HEK293 (cell line): ENCODE data around the gene PFDN5.

Experiments
- ZBTB7A ChIP-seq: fragments of 450-650 bp; formaldehyde crosslinking; IDR thresholded peaks from 2 replicates; pipeline ENCODE4 v1.5.1; 2016; ENCODE audit warnings: low read depth, missing biosample characterization, missing genetic modification characterization
- TF ChIP-seq, protein P1 (sequence below): fragments of 450-650 bp; formaldehyde crosslinking; IDR thresholded peaks from 2 replicates; pipeline ENCODE4 v1.5.1; 2016; ENCODE audit warnings: missing biosample characterization, missing genetic modification characterization

DNA sequence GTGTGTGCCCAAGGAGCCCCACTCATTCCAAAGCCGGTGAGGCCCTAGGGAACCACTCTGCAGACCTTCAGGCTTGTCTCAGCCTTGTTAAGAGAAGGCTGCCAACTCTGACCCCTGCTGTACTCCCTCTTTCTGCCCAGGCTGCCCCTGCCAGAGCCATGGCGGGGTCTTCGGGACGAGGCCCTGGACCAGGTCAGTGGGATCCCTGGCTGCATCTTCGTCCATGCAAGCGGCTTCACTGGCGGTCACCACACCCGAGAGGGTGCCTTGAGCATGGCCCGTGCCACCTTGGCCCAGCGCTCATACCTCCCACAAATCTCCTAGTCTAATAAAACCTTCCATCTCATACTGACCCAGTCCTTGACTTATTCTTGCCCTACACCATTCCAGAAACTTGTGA, 11.5 kb downstream of the PFDN5 start:
- TF ChIP-seq ZBTB7A (tag by site-specific recombination) = no peak
- TF ChIP-seq, protein P1, sequence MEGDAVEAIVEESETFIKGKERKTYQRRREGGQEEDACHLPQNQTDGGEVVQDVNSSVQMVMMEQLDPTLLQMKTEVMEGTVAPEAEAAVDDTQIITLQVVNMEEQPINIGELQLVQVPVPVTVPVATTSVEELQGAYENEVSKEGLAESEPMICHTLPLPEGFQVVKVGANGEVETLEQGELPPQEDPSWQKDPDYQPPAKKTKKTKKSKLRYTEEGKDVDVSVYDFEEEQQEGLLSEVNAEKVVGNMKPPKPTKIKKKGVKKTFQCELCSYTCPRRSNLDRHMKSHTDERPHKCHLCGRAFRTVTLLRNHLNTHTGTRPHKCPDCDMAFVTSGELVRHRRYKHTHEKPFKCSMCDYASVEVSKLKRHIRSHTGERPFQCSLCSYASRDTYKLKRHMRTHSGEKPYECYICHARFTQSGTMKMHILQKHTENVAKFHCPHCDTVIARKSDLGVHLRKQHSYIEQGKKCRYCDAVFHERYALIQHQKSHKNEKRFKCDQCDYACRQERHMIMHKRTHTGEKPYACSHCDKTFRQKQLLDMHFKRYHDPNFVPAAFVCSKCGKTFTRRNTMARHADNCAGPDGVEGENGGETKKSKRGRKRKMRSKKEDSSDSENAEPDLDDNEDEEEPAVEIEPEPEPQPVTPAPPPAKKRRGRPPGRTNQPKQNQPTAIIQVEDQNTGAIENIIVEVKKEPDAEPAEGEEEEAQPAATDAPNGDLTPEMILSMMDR = no peak
